Prostate gland (tissue), 2 donors: ENCODE data around the gene GUCY2D.

ENCODE experiments used
- POLR2A ChIP-seq: fragments of 450-650 bp; IDR thresholded peaks from one replicate; pipeline ENCODE4 v1.6.1; 2016; ENCODE audit warnings: antibody characterized with exemption, mild to moderate bottlenecking
- POLR2AphosphoS5 ChIP-seq: sonication (generic); formaldehyde crosslinking; IDR thresholded peaks from one replicate; pipeline ENCODE4 v1.6.1; 2017; ENCODE audit warnings: antibody characterized with exemption
- TF ChIP-seq, protein P1 (sequence below), 4 experiments: fragments of 200-600 bp in 2 of 4; fragments of 450-650 bp in 2 of 4; sonication (generic) in 2 of 4; IDR thresholded peaks; 1 replicate in 3 of 4; 2 replicates in 1 of 4; pipeline ENCODE4 v1.5.1; 2016 to 2019; ENCODE audit warnings: antibody characterized with exemption in 4 of 4, mild to moderate bottlenecking in 2 of 4, moderate library complexity in 2 of 4

DNA sequence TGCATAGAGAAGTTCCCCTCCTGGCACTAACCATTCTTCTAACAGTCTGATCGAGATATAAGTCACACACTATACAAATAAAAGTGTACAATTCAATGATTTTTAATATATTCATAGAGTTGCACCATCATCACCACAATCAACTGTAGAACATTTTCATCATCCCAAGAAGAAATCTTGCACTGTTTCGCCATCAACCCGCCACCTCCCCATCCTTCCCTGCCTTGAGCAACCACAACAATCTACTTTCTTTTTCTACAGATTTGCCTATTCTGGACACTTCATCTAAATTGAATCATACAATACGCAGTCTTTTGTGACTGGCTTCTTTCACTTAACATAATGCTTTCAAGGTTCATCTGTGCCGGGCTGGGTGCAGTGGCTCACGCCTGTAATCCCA is 33.0 kb upstream of the GUCY2D start:
- TF ChIP-seq, protein P1, sequence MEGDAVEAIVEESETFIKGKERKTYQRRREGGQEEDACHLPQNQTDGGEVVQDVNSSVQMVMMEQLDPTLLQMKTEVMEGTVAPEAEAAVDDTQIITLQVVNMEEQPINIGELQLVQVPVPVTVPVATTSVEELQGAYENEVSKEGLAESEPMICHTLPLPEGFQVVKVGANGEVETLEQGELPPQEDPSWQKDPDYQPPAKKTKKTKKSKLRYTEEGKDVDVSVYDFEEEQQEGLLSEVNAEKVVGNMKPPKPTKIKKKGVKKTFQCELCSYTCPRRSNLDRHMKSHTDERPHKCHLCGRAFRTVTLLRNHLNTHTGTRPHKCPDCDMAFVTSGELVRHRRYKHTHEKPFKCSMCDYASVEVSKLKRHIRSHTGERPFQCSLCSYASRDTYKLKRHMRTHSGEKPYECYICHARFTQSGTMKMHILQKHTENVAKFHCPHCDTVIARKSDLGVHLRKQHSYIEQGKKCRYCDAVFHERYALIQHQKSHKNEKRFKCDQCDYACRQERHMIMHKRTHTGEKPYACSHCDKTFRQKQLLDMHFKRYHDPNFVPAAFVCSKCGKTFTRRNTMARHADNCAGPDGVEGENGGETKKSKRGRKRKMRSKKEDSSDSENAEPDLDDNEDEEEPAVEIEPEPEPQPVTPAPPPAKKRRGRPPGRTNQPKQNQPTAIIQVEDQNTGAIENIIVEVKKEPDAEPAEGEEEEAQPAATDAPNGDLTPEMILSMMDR (IDR thresholded peaks at IDR 0.05) = no peak
- TF ChIP-seq POLR2A (no peak), POLR2AphosphoS5 (no peak)
